Body of pancreas (tissue), 4 donors: Measurements from ENCODE around the gene PGA3.
"Not testable (repeated sequence)": the region's sequence is repeated elsewhere in the genome, so short reads cannot be mapped to it uniquely, and the experiment has no call there.

Experiments
- CTCF ChIP-seq, 7 experiments: fragments of 450-650 bp in 4 of 7; fragments of 200-600 bp in 3 of 7; sonication (generic) in 3 of 7; IDR thresholded peaks; one replicate each; pipeline ENCODE4 v1.5.1; 2016 to 2019; ENCODE audit warnings: antibody characterized with exemption in 7 of 7
- POLR2A ChIP-seq, 3 donors: fragments of 450-650 bp; IDR thresholded peaks; one replicate each; pipeline ENCODE4 v1.6.1; 2016; ENCODE audit warnings: antibody characterized with exemption in 3 of 3, mild to moderate bottlenecking in 2 of 3

- TF ChIP-seq CTCF, POLR2A (IDR thresholded peaks at IDR 0.05): not testable (repeated sequence)
These were observed at the start of gene PGA3 for GRCh38 chr11:61202950-61203746.
